ENCODE measurements around the gene TMEM63A. TPM values are rescaled to one million over a fixed set of nuclear protein-coding genes. Genes with fewer than 3 reads are reported as not detected.

TMEM63A gene
- total and polyA plus RNA-seq, 2 of the 13 experiments (the other 11 are each of a cell fraction or from before 2014, with no cell fraction given), result 23.9 to 53.3 TPM

DNA sequence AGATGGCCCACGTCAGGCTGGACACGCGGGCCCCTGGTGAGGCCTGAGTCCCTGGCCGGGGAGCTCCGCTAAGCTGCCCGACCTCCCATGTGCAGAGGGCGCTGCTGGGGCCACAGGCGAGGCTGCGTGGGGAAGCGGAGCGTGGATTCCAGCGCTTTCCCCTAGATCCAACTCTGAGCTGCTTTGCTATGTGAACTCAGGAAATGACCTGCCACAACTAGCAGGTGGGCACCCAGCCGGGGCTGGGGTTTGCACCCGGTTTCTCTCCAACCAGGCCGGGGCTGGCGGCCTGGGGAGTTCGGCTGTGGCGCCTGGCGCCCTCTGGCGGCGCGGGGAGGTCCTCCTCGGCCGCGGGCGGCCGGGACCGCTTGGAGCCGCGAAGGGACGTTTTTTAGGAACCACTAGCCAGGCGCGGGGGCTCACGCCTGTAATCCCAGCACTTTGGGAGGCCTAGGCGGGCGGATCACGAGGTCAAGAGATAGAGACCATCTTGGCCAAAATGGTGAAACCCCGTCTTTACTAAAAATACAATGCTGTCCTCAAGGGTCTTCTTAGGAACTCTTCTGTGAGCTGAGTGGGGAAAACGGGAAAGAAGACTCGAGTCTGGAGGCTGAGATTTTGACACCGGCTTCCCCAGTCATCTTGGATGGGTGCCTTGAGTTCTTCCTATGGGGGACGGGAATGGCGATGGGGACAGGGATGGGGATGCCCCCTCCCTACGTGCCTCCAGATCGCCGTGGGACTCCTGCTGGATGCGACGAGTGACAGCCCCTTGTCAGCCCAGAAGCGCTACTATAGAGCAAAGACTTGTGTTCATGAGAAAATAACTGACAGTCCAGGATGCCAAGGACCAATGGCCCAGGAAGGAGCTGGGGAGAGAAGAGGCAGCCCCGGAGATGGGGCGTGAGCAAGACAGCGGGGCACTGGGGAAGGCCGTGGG lies 29.3 kb upstream of the TMEM63A start (continued):
- TF ChIP-seq, protein P1, sequence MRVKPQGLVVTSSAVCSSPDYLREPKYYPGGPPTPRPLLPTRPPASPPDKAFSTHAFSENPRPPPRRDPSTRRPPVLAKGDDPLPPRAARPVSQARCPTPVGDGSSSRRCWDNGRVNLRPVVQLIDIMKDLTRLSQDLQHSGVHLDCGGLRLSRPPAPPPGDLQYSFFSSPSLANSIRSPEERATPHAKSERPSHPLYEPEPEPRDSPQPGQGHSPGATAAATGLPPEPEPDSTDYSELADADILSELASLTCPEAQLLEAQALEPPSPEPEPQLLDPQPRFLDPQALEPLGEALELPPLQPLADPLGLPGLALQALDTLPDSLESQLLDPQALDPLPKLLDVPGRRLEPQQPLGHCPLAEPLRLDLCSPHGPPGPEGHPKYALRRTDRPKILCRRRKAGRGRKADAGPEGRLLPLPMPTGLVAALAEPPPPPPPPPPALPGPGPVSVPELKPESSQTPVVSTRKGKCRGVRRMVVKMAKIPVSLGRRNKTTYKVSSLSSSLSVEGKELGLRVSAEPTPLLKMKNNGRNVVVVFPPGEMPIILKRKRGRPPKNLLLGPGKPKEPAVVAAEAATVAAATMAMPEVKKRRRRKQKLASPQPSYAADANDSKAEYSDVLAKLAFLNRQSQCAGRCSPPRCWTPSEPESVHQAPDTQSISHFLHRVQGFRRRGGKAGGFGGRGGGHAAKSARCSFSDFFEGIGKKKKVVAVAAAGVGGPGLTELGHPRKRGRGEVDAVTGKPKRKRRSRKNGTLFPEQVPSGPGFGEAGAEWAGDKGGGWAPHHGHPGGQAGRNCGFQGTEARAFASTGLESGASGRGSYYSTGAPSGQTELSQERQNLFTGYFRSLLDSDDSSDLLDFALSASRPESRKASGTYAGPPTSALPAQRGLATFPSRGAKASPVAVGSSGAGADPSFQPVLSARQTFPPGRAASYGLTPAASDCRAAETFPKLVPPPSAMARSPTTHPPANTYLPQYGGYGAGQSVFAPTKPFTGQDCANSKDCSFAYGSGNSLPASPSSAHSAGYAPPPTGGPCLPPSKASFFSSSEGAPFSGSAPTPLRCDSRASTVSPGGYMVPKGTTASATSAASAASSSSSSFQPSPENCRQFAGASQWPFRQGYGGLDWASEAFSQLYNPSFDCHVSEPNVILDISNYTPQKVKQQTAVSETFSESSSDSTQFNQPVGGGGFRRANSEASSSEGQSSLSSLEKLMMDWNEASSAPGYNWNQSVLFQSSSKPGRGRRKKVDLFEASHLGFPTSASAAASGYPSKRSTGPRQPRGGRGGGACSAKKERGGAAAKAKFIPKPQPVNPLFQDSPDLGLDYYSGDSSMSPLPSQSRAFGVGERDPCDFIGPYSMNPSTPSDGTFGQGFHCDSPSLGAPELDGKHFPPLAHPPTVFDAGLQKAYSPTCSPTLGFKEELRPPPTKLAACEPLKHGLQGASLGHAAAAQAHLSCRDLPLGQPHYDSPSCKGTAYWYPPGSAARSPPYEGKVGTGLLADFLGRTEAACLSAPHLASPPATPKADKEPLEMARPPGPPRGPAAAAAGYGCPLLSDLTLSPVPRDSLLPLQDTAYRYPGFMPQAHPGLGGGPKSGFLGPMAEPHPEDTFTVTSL (CRISPR knock-in tag; IDR thresholded peaks at IDR 0.05; ENCODE audit: borderline replicate concordance), result no peak
- TF ChIP-seq ZFP90 (CRISPR knock-in tag; IDR thresholded peaks at IDR 0.05; ENCODE audit: borderline replicate concordance), result 0 out of 2 replicates have a peak, but pooled peaks have one; percentile 38
- no peak for TF ChIP-seq ZNF556 (CRISPR knock-in tag; IDR thresholded peaks at IDR 0.05; ENCODE audit: borderline replicate concordance)
- TF ChIP-seq PPARG (CRISPR knock-in tag; conservative IDR thresholded peaks at IDR 0.05), result no peak
- TF ChIP-seq, protein P2, sequence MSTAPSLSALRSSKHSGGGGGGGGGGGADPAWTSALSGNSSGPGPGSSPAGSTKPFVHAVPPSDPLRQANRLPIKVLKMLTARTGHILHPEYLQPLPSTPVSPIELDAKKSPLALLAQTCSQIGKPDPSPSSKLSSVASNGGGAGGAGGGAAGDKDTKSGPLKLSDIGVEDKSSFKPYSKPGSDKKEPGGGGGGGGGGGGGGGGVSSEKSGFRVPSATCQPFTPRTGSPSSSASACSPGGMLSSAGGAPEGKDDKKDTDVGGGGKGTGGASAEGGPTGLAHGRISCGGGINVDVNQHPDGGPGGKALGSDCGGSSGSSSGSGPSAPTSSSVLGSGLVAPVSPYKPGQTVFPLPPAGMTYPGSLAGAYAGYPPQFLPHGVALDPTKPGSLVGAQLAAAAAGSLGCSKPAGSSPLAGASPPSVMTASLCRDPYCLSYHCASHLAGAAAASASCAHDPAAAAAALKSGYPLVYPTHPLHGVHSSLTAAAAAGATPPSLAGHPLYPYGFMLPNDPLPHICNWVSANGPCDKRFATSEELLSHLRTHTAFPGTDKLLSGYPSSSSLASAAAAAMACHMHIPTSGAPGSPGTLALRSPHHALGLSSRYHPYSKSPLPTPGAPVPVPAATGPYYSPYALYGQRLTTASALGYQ (CRISPR knock-in tag; IDR thresholded peaks at IDR 0.05), result no peak
- TF ChIP-seq, protein P3, sequence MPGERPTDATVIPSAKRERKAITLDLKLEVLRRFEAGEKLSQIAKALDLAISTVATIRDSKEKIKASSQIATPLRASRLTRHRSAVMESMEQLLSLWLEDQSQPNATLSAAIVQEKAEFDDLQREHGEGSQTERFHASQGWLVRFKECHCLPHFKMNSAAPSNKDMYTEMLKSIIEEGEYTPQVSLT (CRISPR knock-in tag; IDR thresholded peaks at IDR 0.05; ENCODE audit: borderline replicate concordance, low read depth), result no peak
- TF ChIP-seq, protein P4, sequence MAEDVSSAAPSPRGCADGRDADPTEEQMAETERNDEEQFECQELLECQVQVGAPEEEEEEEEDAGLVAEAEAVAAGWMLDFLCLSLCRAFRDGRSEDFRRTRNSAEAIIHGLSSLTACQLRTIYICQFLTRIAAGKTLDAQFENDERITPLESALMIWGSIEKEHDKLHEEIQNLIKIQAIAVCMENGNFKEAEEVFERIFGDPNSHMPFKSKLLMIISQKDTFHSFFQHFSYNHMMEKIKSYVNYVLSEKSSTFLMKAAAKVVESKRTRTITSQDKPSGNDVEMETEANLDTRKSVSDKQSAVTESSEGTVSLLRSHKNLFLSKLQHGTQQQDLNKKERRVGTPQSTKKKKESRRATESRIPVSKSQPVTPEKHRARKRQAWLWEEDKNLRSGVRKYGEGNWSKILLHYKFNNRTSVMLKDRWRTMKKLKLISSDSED (CRISPR knock-in tag; IDR thresholded peaks at IDR 0.05), result no peak
- TF ChIP-seq, protein P5, sequence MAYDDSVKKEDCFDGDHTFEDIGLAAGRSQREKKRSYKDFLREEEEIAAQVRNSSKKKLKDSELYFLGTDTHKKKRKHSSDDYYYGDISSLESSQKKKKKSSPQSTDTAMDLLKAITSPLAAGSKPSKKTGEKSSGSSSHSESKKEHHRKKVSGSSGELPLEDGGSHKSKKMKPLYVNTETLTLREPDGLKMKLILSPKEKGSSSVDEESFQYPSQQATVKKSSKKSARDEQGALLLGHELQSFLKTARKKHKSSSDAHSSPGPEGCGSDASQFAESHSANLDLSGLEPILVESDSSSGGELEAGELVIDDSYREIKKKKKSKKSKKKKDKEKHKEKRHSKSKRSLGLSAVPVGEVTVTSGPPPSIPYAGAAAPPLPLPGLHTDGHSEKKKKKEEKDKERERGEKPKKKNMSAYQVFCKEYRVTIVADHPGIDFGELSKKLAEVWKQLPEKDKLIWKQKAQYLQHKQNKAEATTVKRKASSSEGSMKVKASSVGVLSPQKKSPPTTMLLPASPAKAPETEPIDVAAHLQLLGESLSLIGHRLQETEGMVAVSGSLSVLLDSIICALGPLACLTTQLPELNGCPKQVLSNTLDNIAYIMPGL (CRISPR knock-in tag; IDR thresholded peaks at IDR 0.05; ENCODE audit: borderline replicate concordance in 1 of 2, low read depth in 1 of 2), result peak in 1 of 2 experiments; percentile 63; a peak in 1 of 4 replicates
- no peak for TF ChIP-seq ESRRA (CRISPR knock-in tag; IDR thresholded peaks at IDR 0.05; ENCODE audit: low read depth)
- no peak for TF ChIP-seq RBAK (CRISPR knock-in tag; IDR thresholded peaks at IDR 0.05)

Measured in HepG2 (cell line).